Sigmoid colon (tissue), 7 donors: Measurements from ENCODE around the gene NSUN6. TPM values are rescaled to one million over a fixed set of nuclear protein-coding genes. Genes with fewer than 3 reads are reported as not detected.

Experiments
- DNase-seq: peaks from one replicate; pipeline ENCODE4 v3.0.0-alpha.2; 2019
- H3K27ac ChIP-seq, 4 donors: fragments of 200-600 bp; sonication (generic); one replicate each; pipeline ENCODE4 v1.5.1; 2016 to 2019; ENCODE audit warnings: mild to moderate bottlenecking in 1 of 4
- H3K27me3 ChIP-seq, 3 donors: fragments of 200-600 bp; sonication (generic); one replicate each; pipeline ENCODE4 v1.5.1; 2019; ENCODE audit warnings: mild to moderate bottlenecking in 1 of 3
- H3K36me3 ChIP-seq, 4 donors: fragments of 200-600 bp; sonication (generic); one replicate each; pipeline ENCODE4 v1.5.1; 2016 to 2019
- H3K4me1 ChIP-seq, 4 donors: fragments of 200-600 bp; sonication (generic); one replicate each; pipeline ENCODE4 v1.5.1; 2017 to 2019
- H3K4me3 ChIP-seq, 4 donors: fragments of 200-600 bp; sonication (generic); one replicate each; pipeline ENCODE4 v1.5.1; 2017 to 2019; ENCODE audit warnings: mild to moderate bottlenecking in 2 of 4, moderate library complexity in 1 of 4
- H3K9me3 ChIP-seq, 4 donors: fragments of 200-600 bp in 3 of 4; sonication (generic) in 3 of 4; one replicate each; pipeline versions ENCODE4 v1.5.1 to v1.6.1; 2013 to 2019
- CTCF ChIP-seq, 4 experiments: fragments of 450-650 bp in 3 of 4; fragments of 200-600 bp in 1 of 4; IDR thresholded peaks; one replicate each; pipeline ENCODE4 v1.5.1; 2016 to 2019; ENCODE audit warnings: antibody characterized with exemption in 4 of 4, mild to moderate bottlenecking in 3 of 4, moderate library complexity in 2 of 4
- EP300 ChIP-seq, 4 donors: sonication (generic); formaldehyde crosslinking; IDR thresholded peaks; one replicate each; pipeline ENCODE4 v1.6.1; 2017; ENCODE audit warnings: antibody characterized with exemption in 4 of 4
- POLR2A ChIP-seq, 2 donors: fragments of 450-650 bp; IDR thresholded peaks; one replicate each; pipeline ENCODE4 v1.6.1; 2016; ENCODE audit warnings: antibody characterized with exemption in 2 of 2, mild to moderate bottlenecking in 2 of 2, moderate library complexity in 2 of 2
- POLR2AphosphoS5 ChIP-seq, 4 donors: sonication (generic); formaldehyde crosslinking; IDR thresholded peaks; one replicate each; pipeline ENCODE4 v1.6.1; 2017; ENCODE audit warnings: antibody characterized with exemption in 4 of 4
- WGBS, 2 donors: extraction: QIAGEN DNeasy Blood & Tissue Kit; methylation state at CpG; one replicate each; pipeline ENCODE4 v1.1.7; 2013; 5-methylcytosine and 5-hydroxymethylcytosine counted together
- intact Hi-C: fragments of 100-400 bp; cut with DNase I; formaldehyde crosslinking; loops from one replicate; pipeline ENCODE4 v1.15.1; 2023
- polyA plus RNA-seq, 3 donors: library from polyadenylated mRNA; stranded (reverse); fragments of 200-250 nt; gene quantifications; one replicate each; pipeline ENCODE4 v1.2.3, GENCODE V29; 2013
- total RNA-seq, 4 donors: library from RNA; depleted of rRNA; stranded (reverse); fragments of >200 nt; gene quantifications; one replicate each; pipeline ENCODE4 v1.1.0, GENCODE V29; 2016
- donor health status: healthy with polysubstance abuse.
- donor health status: Bipolar disorder and iron deficiency.
- donor health status: healthy.

NSUN6 gene
- total and polyA plus RNA-seq, 7 donors: 4.4 to 20.2 (median 7.3) TPM

GRCh38 chr10:18545621-18546305, 105.6 kb downstream of the NSUN6 start:
- no peaks in the 10 kb centered on the region for H3K27me3 ChIP-seq
- no peak for TF ChIP-seq EP300 (IDR thresholded peaks at IDR 0.05)
- no peak for TF ChIP-seq POLR2A (IDR thresholded peaks at IDR 0.05)
- TF ChIP-seq POLR2AphosphoS5 (IDR thresholded peaks at IDR 0.05): no peak
- no peak for TF ChIP-seq CTCF (IDR thresholded peaks at IDR 0.05)
- intact Hi-C loops: no loop called here
- no peak for DNase-seq
- peaks cover 0 to 15% (median 6%) of the 10 kb centered on the region in 4 donors for H3K4me1 ChIP-seq
- WGBS, 2 donors: 94 to 95% methylated on average over 7 of the region's 7 CpGs
- H3K36me3 ChIP-seq: peaks cover 0 to 12% (median 4%) of the 10 kb centered on the region in 4 donors
- H3K9me3 ChIP-seq: no peaks in the 10 kb centered on the region
- no peak overlapping the region for H3K4me3 ChIP-seq
- H3K27ac ChIP-seq: no peak overlapping the region

GRCh38 chr10:18542832-18543231, 108.6 kb downstream of the NSUN6 start:
- Histone ChIP-seq H3K36me3 (peaks cover 11 to 42% (median 21%) of the 10 kb centered on the region in 4 donors), H3K4me3 (no peak overlapping the region), H3K27me3 (no peaks in the 10 kb centered on the region), H3K4me1 (peaks cover 0 to 15% (median 6%) of the 10 kb centered on the region in 4 donors), H3K9me3 (no peaks in the 10 kb centered on the region), H3K27ac (peak overlapping the region in 3 of 4 donors; percentile 19 to 52 (median 42))
- DNase-seq: no peak
- intact Hi-C loops: no loop called here
- peak in 3 of 4 donors; percentile 26 to 28 (median 28) for TF ChIP-seq POLR2AphosphoS5 (IDR thresholded peaks at IDR 0.05)
- TF ChIP-seq EP300 (IDR thresholded peaks at IDR 0.05): no peak

- Histone ChIP-seq H3K27me3 (no peaks in the 10 kb centered on the region), H3K4me1 (peaks cover 0 to 15% (median 6%) of the 10 kb centered on the region in 4 donors), H3K36me3 (peaks cover 17 to 64% (median 26%) of the 10 kb centered on the region in 4 donors), H3K27ac (peak overlapping the region in 1 of 4 donors; percentile 17), H3K4me3 (no peak overlapping the region), H3K9me3 (no peaks in the 10 kb centered on the region)
- no peak for TF ChIP-seq EP300 (IDR thresholded peaks at IDR 0.05)
- TF ChIP-seq CTCF (IDR thresholded peaks at IDR 0.05): no peak
- no peak for TF ChIP-seq POLR2AphosphoS5 (IDR thresholded peaks at IDR 0.05)
- no peak for TF ChIP-seq POLR2A (IDR thresholded peaks at IDR 0.05)
- no peak for DNase-seq
- intact Hi-C loops: no loop called here
Observed at GRCh38 chr10:18540195-18540594, 111.2 kb downstream of the NSUN6 start.

- WGBS, 2 donors: 91 to 93% methylated on average over 22 of the region's 22 CpGs
- no peak for DNase-seq
- no peak overlapping the region for H3K27ac ChIP-seq
- H3K4me1 ChIP-seq: peaks cover 0 to 15% (median 6%) of the 10 kb centered on the region in 4 donors
- H3K4me3 ChIP-seq: no peak overlapping the region
- H3K27me3 ChIP-seq: no peaks in the 10 kb centered on the region
- intact Hi-C loops: no loop called here
- no peak for TF ChIP-seq POLR2AphosphoS5 (IDR thresholded peaks at IDR 0.05)
- TF ChIP-seq POLR2A (IDR thresholded peaks at IDR 0.05): no peak
- TF ChIP-seq CTCF (IDR thresholded peaks at IDR 0.05): no peak
- TF ChIP-seq EP300 (IDR thresholded peaks at IDR 0.05): no peak
- H3K36me3 ChIP-seq: peaks cover 17 to 73% (median 29%) of the 10 kb centered on the region in 4 donors
- H3K9me3 ChIP-seq: no peaks in the 10 kb centered on the region
Observed at GRCh38 chr10:18539335-18539734, 112.1 kb downstream of the NSUN6 start.

- H3K4me3 ChIP-seq: no peak overlapping the region
- H3K36me3 ChIP-seq: peaks cover 11 to 49% (median 17%) of the 10 kb centered on the region in 4 donors
Observed at GRCh38 chr10:18533896-18534295, 117.5 kb downstream of the NSUN6 start.

More at GRCh38 chr10:18533896-18534295, 117.5 kb downstream of the NSUN6 start:
- DNase-seq: no peak
- Histone ChIP-seq H3K4me1 (no peaks in the 10 kb centered on the region), H3K27me3 (no peaks in the 10 kb centered on the region), H3K27ac (peak overlapping the region in 1 of 4 donors; percentile 41), H3K9me3 (no peaks in the 10 kb centered on the region)
- TF ChIP-seq CTCF (IDR thresholded peaks at IDR 0.05) (no peak), POLR2A (IDR thresholded peaks at IDR 0.05) (no peak), POLR2AphosphoS5 (IDR thresholded peaks at IDR 0.05) (no peak), EP300 (IDR thresholded peaks at IDR 0.05) (no peak)
- intact Hi-C loops: no loop called here
- 93 to 96% methylated on average over 5 of the region's 5 CpGs for WGBS, 2 donors
